IMR-90 (cell line): ENCODE measurements around the gene DHCR24. TPM values are rescaled to one million over a fixed set of nuclear protein-coding genes. Genes with fewer than 3 reads are reported as not detected.

ENCODE experiments used
- ATAC-seq: fragments of 200-7000 bp; cut with Tn5 transposase; 2 replicates; pipeline ENCODE4 v1.9.1; 2020; ENCODE audit warnings: low read depth, mild to moderate bottlenecking, moderate library complexity
- BruUV-seq: library from RNA; stranded (reverse); fragments of 400-500 nt; replicated peaks from 2 replicates; lab custom pipeline; 2021; lab: Mats Ljungman, UMichigan
- CTCF ChIA-PET: fragments of 300-600 bp; formaldehyde crosslinking; extraction: SDS; loops from one replicate; lab custom pipeline; 2021; ENCODE audit warnings: antibody characterized with exemption; lab: Yijun Ruan, JAX
- POLR2A ChIA-PET: fragments of 300-600 bp; sonication (Branson Sonifier 250); formaldehyde crosslinking; loops from one replicate; lab custom pipeline; 2022; ENCODE audit warnings: antibody characterized with exemption; ENCODE audit not compliant: unreplicated experiment; lab: Charles Lee
- DNase-seq: peaks from one replicate; pipeline ENCODE4 v3.0.0; 2013
- H2AFZ ChIP-seq: replicated peaks from 2 replicates; pipeline ENCODE3; 2013; ENCODE audit warnings: low read length, mild to moderate bottlenecking; ENCODE audit not compliant: poor library complexity
- H2AK5ac ChIP-seq: 2 replicates; pipeline ENCODE4 v1.6.1; 2013; ENCODE audit warnings: low read depth, low read length, inconsistent platforms
- H2AK9ac ChIP-seq: replicated peaks from 2 replicates; pipeline ENCODE3; 2013; ENCODE audit warnings: mild to moderate bottlenecking, low read depth, low read length, moderate library complexity; ENCODE audit not compliant: poor library complexity
- H2BK120ac ChIP-seq: 2 replicates; pipeline ENCODE4 v1.6.1; 2013; ENCODE audit warnings: low read depth, low read length, inconsistent platforms
- H2BK15ac ChIP-seq: 3 replicates; pipeline ENCODE4 v1.6.1; 2013; ENCODE audit warnings: low read depth, low read length, inconsistent platforms
- H2BK20ac ChIP-seq: 2 replicates; pipeline ENCODE4 v1.6.1; 2013; ENCODE audit warnings: low read depth, mild to moderate bottlenecking, inconsistent platforms, low read length, moderate library complexity
- H2BK5ac ChIP-seq: 2 replicates; pipeline ENCODE4 v1.6.1; 2013; ENCODE audit warnings: mild to moderate bottlenecking, low read depth, low read length, inconsistent platforms; ENCODE audit not compliant: poor library complexity, severe bottlenecking
- H3K14ac ChIP-seq: replicated peaks from 2 replicates; pipeline ENCODE4 v1.6.1; 2013; ENCODE audit warnings: low read depth, low read length, inconsistent platforms
- H3K18ac ChIP-seq: 2 replicates; pipeline ENCODE4 v1.6.1; 2013; ENCODE audit warnings: low read depth, low read length, control low read depth
- H3K23ac ChIP-seq: 2 replicates; pipeline ENCODE4 v1.6.1; 2013; ENCODE audit warnings: low read depth, low read length, inconsistent platforms
- H3K27ac ChIP-seq: 2 replicates; pipeline ENCODE4 v1.5.1; 2013; ENCODE audit warnings: mild to moderate bottlenecking, control low read depth, low read length; ENCODE audit not compliant: insufficient read depth
- H3K27me3 ChIP-seq: 2 replicates; pipeline ENCODE4 v1.6.1; 2013; ENCODE audit warnings: low read length; ENCODE audit not compliant: control insufficient read depth, insufficient read depth
- H3K36me3 ChIP-seq: 2 replicates; pipeline ENCODE4 v1.6.1; 2013; ENCODE audit warnings: low read length, mixed read lengths; ENCODE audit not compliant: control insufficient read depth, insufficient read depth
- H3K4ac ChIP-seq: 2 replicates; pipeline ENCODE4 v1.6.1; 2013; ENCODE audit warnings: low read depth, low read length, inconsistent platforms
- H3K4me1 ChIP-seq: 2 replicates; pipeline ENCODE4 v1.6.1; 2013; ENCODE audit warnings: low read length, mixed read lengths; ENCODE audit not compliant: control insufficient read depth, insufficient read depth
- H3K4me2 ChIP-seq: 2 replicates; pipeline ENCODE4 v1.6.1; 2013; ENCODE audit warnings: low read depth, mild to moderate bottlenecking, control low read depth, low read length, moderate library complexity
- H3K4me3 ChIP-seq: 2 replicates; pipeline ENCODE4 v1.5.1; 2013; ENCODE audit warnings: low read depth, mild to moderate bottlenecking, control low read depth, low read length, moderate library complexity; ENCODE audit not compliant: insufficient read depth
- H3K56ac ChIP-seq: 2 replicates; pipeline ENCODE4 v1.6.1; 2013; ENCODE audit warnings: low read length, inconsistent platforms; ENCODE audit not compliant: insufficient read depth; ENCODE audit errors: extremely low read depth
- H3K79me1 ChIP-seq, 2 experiments: 2 replicates each; pipeline ENCODE4 v1.6.1; 2013; ENCODE audit warnings: low read length in 2 of 2, inconsistent platforms in 1 of 2, low read depth in 1 of 2
- H3K9ac ChIP-seq: 2 replicates; pipeline ENCODE4 v1.6.1; 2013; ENCODE audit warnings: low read depth, low read length, control low read depth
- H3K9me1 ChIP-seq: 2 replicates; pipeline ENCODE4 v1.6.1; 2013; ENCODE audit warnings: low read length, inconsistent platforms; ENCODE audit not compliant: insufficient read depth
- H3K9me3 ChIP-seq: 2 replicates; pipeline ENCODE4 v1.6.1; 2013; ENCODE audit warnings: low read length; ENCODE audit not compliant: control insufficient read depth, insufficient read depth
- H4K20me1 ChIP-seq: 2 replicates; pipeline ENCODE4 v1.6.1; 2013; ENCODE audit warnings: low read length, inconsistent platforms; ENCODE audit not compliant: insufficient read depth
- H4K5ac ChIP-seq: 2 replicates; pipeline ENCODE4 v1.6.1; 2013; ENCODE audit warnings: mild to moderate bottlenecking, low read depth, low read length, control low read depth
- H4K8ac ChIP-seq, 2 experiments: 2 replicates each; pipeline ENCODE4 v1.6.1; 2013; ENCODE audit warnings: low read depth in 2 of 2, low read length in 2 of 2, control low read depth in 1 of 2, inconsistent platforms in 1 of 2
- H4K91ac ChIP-seq: 2 replicates; pipeline ENCODE4 v1.6.1; 2013; ENCODE audit warnings: low read depth, low read length, inconsistent platforms; ENCODE audit not compliant: insufficient read depth
- CEBPB ChIP-seq: IDR thresholded peaks from 2 replicates; pipeline ENCODE4 v1.6.1; 2012; ENCODE audit warnings: low read depth, low read length, improper control_type of control experiment
- CHD1 ChIP-seq: IDR thresholded peaks from 2 replicates; pipeline ENCODE4 v1.6.1; 2012; ENCODE audit warnings: low read depth, low read length, improper control_type of control experiment
- MXI1 ChIP-seq: IDR thresholded peaks from 2 replicates; pipeline ENCODE4 v1.6.1; 2012; ENCODE audit warnings: low read depth, mild to moderate bottlenecking, low read length, moderate library complexity, borderline replicate concordance
- WGBS, 2 experiments: methylation state at CpG; one replicate each; pipeline versions ENCODE4 v1.1.5 to v1.1.7; 2013; ENCODE audit warnings: missing lambda C conversion rate in 2 of 2; ENCODE audit not compliant: insufficient read length in 1 of 2; ENCODE audit errors: extremely low coverage in 2 of 2; 5-methylcytosine and 5-hydroxymethylcytosine counted together
- dilution Hi-C: fragments of 300-500 bp; cut with HindIII; formaldehyde crosslinking; loops from one replicate; pipeline ENCODE4 v1.14.3; 2018; ENCODE audit warnings: low sequenced_read_pairs; ENCODE audit not compliant: unreplicated experiment
- in situ Hi-C: fragments of 300-500 bp; cut with MboI; formaldehyde crosslinking; loops from 3 replicates; pipeline ENCODE4 v1.14.3; 2019; ENCODE audit warnings: low sequenced_read_pairs, inconsistent platforms, mixed read lengths
- intact Hi-C: fragments of 100-400 bp; cut with micrococcal nuclease; formaldehyde crosslinking; loops from 2 replicates; pipeline ENCODE4 v1.10.0; 2022
- polyA plus RNA-seq, 3 experiments: library from polyadenylated mRNA; depleted of rRNA; stranded (reverse); fragments of >200 nt; gene quantifications; 2 replicates each; pipeline ENCODE4 v1.2.3, GENCODE V29; 2012; ENCODE audit warnings: low replicate concordance in 1 of 3
- total RNA-seq: library from RNA; depleted of rRNA; stranded (reverse); fragments of >200 nt; gene quantifications from 2 replicates; pipeline ENCODE4 v1.2.3, GENCODE V29; 2012
- TF ChIP-seq, protein P1 (sequence below): fragments of 150-350 bp; IDR thresholded peaks from 2 replicates; pipeline ENCODE4 v1.6.1; 2017; ENCODE audit warnings: mild to moderate bottlenecking, antibody characterized with exemption, low read length, low read depth

DHCR24 gene
- total and polyA plus RNA-seq, 2 of the 4 experiments (the other 2 are of a cell fraction), result 130 to 194 TPM

DNA sequence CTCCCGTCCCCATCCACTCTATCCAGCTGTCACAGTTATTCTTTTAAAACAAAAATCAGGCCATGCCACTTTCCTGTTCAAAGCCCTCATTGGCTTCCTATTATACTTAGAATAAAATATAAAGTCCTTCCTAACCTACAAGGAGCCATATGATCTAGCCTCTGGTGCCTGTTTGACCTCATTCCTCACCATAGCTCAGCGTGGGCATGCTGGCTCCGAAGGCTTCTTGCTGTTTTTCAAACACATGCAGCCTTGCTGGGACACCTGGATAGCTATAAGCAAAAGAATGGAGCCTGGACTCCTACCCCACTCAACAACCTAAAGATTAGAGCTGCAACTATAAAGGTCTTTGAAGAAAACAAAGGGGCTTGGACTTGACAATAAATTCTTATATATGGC lies 23.7 kb downstream of the DHCR24 start:
- H3K79me1 ChIP-seq, result peaks cover 0 to 12% of the 10 kb centered on the region in 2 experiments; a peak in 1 of 4 replicates

More for the DNA sequence above, 23.7 kb downstream of the DHCR24 start:
- H2BK120ac ChIP-seq, result no peak overlapping the region
- H2AFZ ChIP-seq, result no peak overlapping the region
- no peak overlapping the region for H4K5ac ChIP-seq
- no peak overlapping the region for H2AK5ac ChIP-seq
- no peak overlapping the region for H3K4ac ChIP-seq
- H4K8ac ChIP-seq, result no peak overlapping the region
- intact Hi-C loops, result no loop called here
- DNase-seq (no peak), ATAC-seq (no peak)
- dilution Hi-C loops, result no loop called here
- no peaks in the 10 kb centered on the region for H3K27me3 ChIP-seq
- CTCF ChIA-PET, result no interaction called here
- peaks cover 5% of the 10 kb centered on the region; the same call in 1 of the 2 replicates for H3K36me3 ChIP-seq
- no peak overlapping the region for H3K14ac ChIP-seq
- POLR2A ChIA-PET, result no interaction called here
- no peaks in the 10 kb centered on the region for H3K9me3 ChIP-seq
- H4K20me1 ChIP-seq, result no peaks in the 10 kb centered on the region
- H3K56ac ChIP-seq, result no peak overlapping the region
- in situ Hi-C loops, result no loop called here
- peaks cover 9% of the 10 kb centered on the region for H3K9me1 ChIP-seq
- no peak overlapping the region for H2BK5ac ChIP-seq
- H4K91ac ChIP-seq, result no peak overlapping the region
- no peak overlapping the region for H3K23ac ChIP-seq
- no peak overlapping the region for H2BK20ac ChIP-seq
- H3K4me3 ChIP-seq, result no peak overlapping the region
- no peak overlapping the region for H2BK15ac ChIP-seq
- no peak overlapping the region for H3K27ac ChIP-seq
- peaks cover 12% of the 10 kb centered on the region for H3K4me1 ChIP-seq
- no TSS peak for BruUV-seq
- TF ChIP-seq CHD1 (no peak), CEBPB (no peak), MXI1 (no peak)
- TF ChIP-seq, protein P1, sequence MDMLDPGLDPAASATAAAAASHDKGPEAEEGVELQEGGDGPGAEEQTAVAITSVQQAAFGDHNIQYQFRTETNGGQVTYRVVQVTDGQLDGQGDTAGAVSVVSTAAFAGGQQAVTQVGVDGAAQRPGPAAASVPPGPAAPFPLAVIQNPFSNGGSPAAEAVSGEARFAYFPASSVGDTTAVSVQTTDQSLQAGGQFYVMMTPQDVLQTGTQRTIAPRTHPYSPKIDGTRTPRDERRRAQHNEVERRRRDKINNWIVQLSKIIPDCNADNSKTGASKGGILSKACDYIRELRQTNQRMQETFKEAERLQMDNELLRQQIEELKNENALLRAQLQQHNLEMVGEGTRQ, result no peak
- H2AK9ac ChIP-seq, result no peak overlapping the region
- H3K9ac ChIP-seq, result no peak overlapping the region
- no peak overlapping the region for H3K18ac ChIP-seq
- H3K4me2 ChIP-seq, result no peak overlapping the region
- 100% methylated on average over 1 of the region's 3 CpGs; no CpG with 5 or more reads in 1 of the 2 experiments for WGBS, 2 experiments
